Keratinocyte (primary cell): Measurements from ENCODE around the gene DIPK1A. TPM values are rescaled to one million over a fixed set of nuclear protein-coding genes. Genes with fewer than 3 reads are reported as not detected.

Experiments used
- DNase-seq: peaks from one replicate; pipeline ENCODE4 v3.0.0-alpha.2; 2011; ENCODE audit warnings: low read depth, missing footprints, low spot score
- FAIRE-seq: peaks from 2 replicates; lab custom pipeline; 2011; peaks lifted over from hg19 to GRCh38; lab: Jason Lieb, UNC
- H2AFZ ChIP-seq: 2 replicates; pipeline ENCODE4 v1.6.0; 2012; ENCODE audit warnings: low read length, control low read depth, inconsistent platforms; ENCODE audit not compliant: control insufficient read depth
- H3K27ac ChIP-seq: 2 replicates; pipeline ENCODE4 v1.5.1; 2011; ENCODE audit warnings: low read length; ENCODE audit not compliant: control insufficient read depth, insufficient read depth
- H3K27me3 ChIP-seq: 3 replicates; pipeline ENCODE4 v1.6.0; 2011; ENCODE audit warnings: low read length; ENCODE audit not compliant: control insufficient read depth, insufficient read depth; ENCODE audit errors: extremely low read depth
- H3K36me3 ChIP-seq, 2 experiments: 2 replicates in 1 of 2; 3 replicates in 1 of 2; pipeline ENCODE4 v1.5.1; 2011; ENCODE audit warnings: low read length in 2 of 2, mild to moderate bottlenecking in 1 of 2; ENCODE audit not compliant: control insufficient read depth in 2 of 2, insufficient read depth in 2 of 2; ENCODE audit errors: extremely low read depth in 1 of 2
- H3K4me1 ChIP-seq: 3 replicates; pipeline ENCODE4 v1.5.1; 2011; ENCODE audit warnings: low read length; ENCODE audit not compliant: control insufficient read depth, insufficient read depth; ENCODE audit errors: extremely low read depth
- H3K4me2 ChIP-seq: 3 replicates; pipeline ENCODE4 v1.6.0; 2011; ENCODE audit warnings: low read depth, low read length; ENCODE audit not compliant: control insufficient read depth, insufficient read depth; ENCODE audit errors: extremely low read depth
- H3K4me3 ChIP-seq, 3 experiments: fragments of 200-600 bp in 1 of 3; sonication (generic) in 1 of 3; 2 replicates in 2 of 3; 3 replicates in 1 of 3; pipeline ENCODE4 v1.5.1; 2011 to 2016; ENCODE audit warnings: low read length in 3 of 3, mild to moderate bottlenecking in 3 of 3, control low read depth in 2 of 3, inconsistent platforms in 1 of 3, low read depth in 1 of 3, mixed read lengths in 1 of 3, mixed run types in 1 of 3, moderate library complexity in 1 of 3; ENCODE audit not compliant: control insufficient read depth in 2 of 3, insufficient read depth in 2 of 3; ENCODE audit errors: extremely low read depth in 1 of 3
- H3K79me2 ChIP-seq: 2 replicates; pipeline ENCODE4 v1.6.0; 2012; ENCODE audit warnings: low read length; ENCODE audit not compliant: control insufficient read depth, insufficient read depth
- H3K9ac ChIP-seq: 3 replicates; pipeline ENCODE4 v1.6.0; 2011; ENCODE audit warnings: low read length; ENCODE audit not compliant: control insufficient read depth, insufficient read depth; ENCODE audit errors: extremely low read depth
- H3K9me1 ChIP-seq: 3 replicates; pipeline ENCODE4 v1.6.0; 2011; ENCODE audit warnings: low read length; ENCODE audit not compliant: control insufficient read depth, insufficient read depth; ENCODE audit errors: extremely low read depth
- H3K9me3 ChIP-seq: 2 replicates; pipeline ENCODE4 v1.5.1; 2012; ENCODE audit warnings: low read depth, low read length; ENCODE audit not compliant: control insufficient read depth
- H4K20me1 ChIP-seq: 3 replicates; pipeline ENCODE4 v1.6.0; 2011; ENCODE audit warnings: low read length; ENCODE audit not compliant: control insufficient read depth, insufficient read depth; ENCODE audit errors: extremely low read depth
- CTCF ChIP-seq, 3 experiments: IDR thresholded peaks in 1 of 3; conservative IDR thresholded peaks in 1 of 3; optimal IDR thresholded peaks in 1 of 3; 2 replicates in 2 of 3; 3 replicates in 1 of 3; pipeline versions ENCODE3 to v1.5.1; 2011; ENCODE audit warnings: low read length in 3 of 3, mild to moderate bottlenecking in 3 of 3, moderate library complexity in 2 of 3, control low read depth in 1 of 3, inconsistent platforms in 1 of 3; ENCODE audit not compliant: insufficient read depth in 2 of 3; ENCODE audit errors: extremely low read depth in 1 of 3
- EZH2 ChIP-seq: IDR thresholded peaks from one replicate; pipeline ENCODE4 v1.6.1; 2012; ENCODE audit warnings: inconsistent platforms, mild to moderate bottlenecking, low read length, moderate library complexity
- dilution Hi-C: fragments of 300-500 bp; cut with MboI; formaldehyde crosslinking; loops from one replicate; pipeline ENCODE4 v1.7.0; 2020; ENCODE audit warnings: low sequenced_read_pairs; ENCODE audit not compliant: extremely low pct_ligation_motif_present
- polyA plus RNA-seq, 5 experiments: library from polyadenylated mRNA; depleted of rRNA in 3 of 5; stranded (reverse) in 3 of 5; stranded (forward) in 1 of 5; unstranded in 1 of 5; fragments of >200 nt; gene quantifications; 1 replicate in 1 of 5; 2 replicates in 3 of 5; 3 replicates in 1 of 5; pipeline versions ENCODE4 v1.2.1 to v1.2.3, GENCODE V29; 2011 to 2012; ENCODE audit warnings: missing spikeins in 2 of 5, low read depth in 1 of 5, low replicate concordance in 1 of 5

DIPK1A gene
- polyA plus RNA-seq, 1 donor (not counting 4 experiments of a cell fraction or from before 2014, with no cell fraction given) = 22.0 TPM

DNA sequence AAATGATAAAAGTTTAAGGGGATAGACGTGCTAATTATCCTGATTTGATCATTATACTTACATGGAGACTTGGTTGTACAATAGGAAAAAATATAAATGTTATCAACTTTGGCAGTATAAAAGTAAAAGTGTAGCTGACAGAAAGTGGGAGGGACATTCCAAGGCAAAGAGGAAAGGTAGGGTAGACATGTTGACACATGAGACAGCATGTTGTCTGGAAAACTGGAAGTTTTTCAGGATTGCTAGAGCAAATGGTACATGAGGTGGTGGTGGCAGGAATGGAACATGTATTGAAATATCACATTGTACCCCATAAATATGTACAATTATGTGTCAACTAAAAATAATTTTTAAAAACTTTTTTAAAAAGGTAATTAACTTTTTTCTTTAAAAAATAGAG lies 13.2 kb downstream of the DIPK1A start:
- no peak for DNase-seq
- Histone ChIP-seq H3K4me3 (no peak overlapping the region), H3K9me3 (no peaks in the 10 kb centered on the region), H3K4me1 (peaks cover 32% of the 10 kb centered on the region), H4K20me1 (no peaks in the 10 kb centered on the region), H3K27ac (no peak overlapping the region), H3K4me2 (peak overlapping the region; percentile 29), H3K79me2 (peaks cover 18% of the 10 kb centered on the region), H3K9me1 (no peaks in the 10 kb centered on the region), H3K27me3 (no peaks in the 10 kb centered on the region), H3K36me3 (no peaks in the 10 kb centered on the region), H3K9ac (no peak overlapping the region), H2AFZ (no peak overlapping the region)
- TF ChIP-seq EZH2 (no peak), CTCF (optimal IDR thresholded peaks at IDR 0.05 in 1 of 3, IDR thresholded peaks at IDR 0.05 in 1 of 3, conservative IDR thresholded peaks at IDR 0.05 in 1 of 3; ENCODE audit: extremely low read depth in 1 of 3, insufficient read depth in 2 of 3, low read length in 3 of 3) (no peak)
- FAIRE-seq = peak; percentile 76
- dilution Hi-C loops = no loop called here

GRCh38 chr1:92945748-92946270 lies 15.5 kb downstream of the DIPK1A start:
- DNase-seq (no peak), FAIRE-seq (no peak)
- H3K9me1 ChIP-seq = no peaks in the 10 kb centered on the region
- no peaks in the 10 kb centered on the region for H3K9me3 ChIP-seq
- peaks cover 26% of the 10 kb centered on the region for H3K4me1 ChIP-seq
- H3K4me2 ChIP-seq = no peak overlapping the region
- H3K79me2 ChIP-seq = peaks cover 13% of the 10 kb centered on the region
- no peaks in the 10 kb centered on the region for H3K27me3 ChIP-seq
- no peak overlapping the region for H3K9ac ChIP-seq
- TF ChIP-seq EZH2 = no peak
- no peak for TF ChIP-seq CTCF (optimal IDR thresholded peaks at IDR 0.05 in 1 of 3, IDR thresholded peaks at IDR 0.05 in 1 of 3, conservative IDR thresholded peaks at IDR 0.05 in 1 of 3; ENCODE audit: extremely low read depth in 1 of 3, insufficient read depth in 2 of 3, low read length in 3 of 3)
- dilution Hi-C loops = no loop called here
- no peak overlapping the region for H2AFZ ChIP-seq
- no peaks in the 10 kb centered on the region for H3K36me3 ChIP-seq
- no peak overlapping the region for H3K27ac ChIP-seq
- H4K20me1 ChIP-seq = no peaks in the 10 kb centered on the region
- no peak overlapping the region for H3K4me3 ChIP-seq
